GM10847 (cell line): ENCODE measurements around the gene PID1.

Experiments used
- POLR2A ChIP-seq: IDR thresholded peaks from 2 replicates; pipeline ENCODE4 v1.6.1; 2011; ENCODE audit not compliant: insufficient read length; ENCODE audit errors: extremely low read depth

PID1 gene

DNA sequence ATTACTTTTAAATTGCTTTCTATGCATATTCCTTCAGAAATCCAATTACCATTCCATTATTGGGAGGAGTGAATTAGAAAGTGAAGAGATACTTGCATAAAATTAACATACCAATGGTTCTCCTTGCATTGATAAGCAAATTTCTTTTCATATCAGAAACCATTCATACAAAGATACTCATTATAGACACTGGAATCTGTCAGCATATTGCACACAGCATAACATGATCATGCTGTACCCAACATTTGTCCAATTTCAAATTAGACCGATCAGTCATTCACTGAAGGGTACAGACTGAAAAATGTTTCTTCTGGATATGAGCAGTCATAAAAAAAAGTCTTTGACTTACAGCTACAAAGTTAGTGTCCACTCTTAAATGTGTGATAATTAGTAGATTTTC is 175.6 kb downstream of the PID1 start:
- TF ChIP-seq POLR2A, result no peak

DNA sequence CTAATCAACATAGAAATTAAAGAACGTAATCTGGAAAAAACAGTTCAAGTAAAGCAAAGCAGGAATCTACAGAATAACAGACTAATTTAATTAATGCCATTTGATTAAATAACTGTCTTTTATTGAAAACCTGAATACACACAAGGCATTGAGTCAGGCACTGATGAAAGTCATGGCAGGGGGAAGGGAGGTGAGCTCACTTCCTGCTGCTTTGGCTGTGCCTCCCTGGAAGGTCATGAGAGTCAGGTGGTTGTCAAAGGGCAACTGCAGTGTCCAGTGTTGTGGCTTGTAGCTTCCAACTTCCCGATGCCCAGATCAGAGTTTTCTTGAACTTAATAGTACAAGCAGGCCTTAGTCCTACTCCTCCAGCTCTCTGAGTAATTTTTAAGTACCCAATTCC is 180.9 kb downstream of the PID1 start:
- TF ChIP-seq POLR2A, result no peak

DNA sequence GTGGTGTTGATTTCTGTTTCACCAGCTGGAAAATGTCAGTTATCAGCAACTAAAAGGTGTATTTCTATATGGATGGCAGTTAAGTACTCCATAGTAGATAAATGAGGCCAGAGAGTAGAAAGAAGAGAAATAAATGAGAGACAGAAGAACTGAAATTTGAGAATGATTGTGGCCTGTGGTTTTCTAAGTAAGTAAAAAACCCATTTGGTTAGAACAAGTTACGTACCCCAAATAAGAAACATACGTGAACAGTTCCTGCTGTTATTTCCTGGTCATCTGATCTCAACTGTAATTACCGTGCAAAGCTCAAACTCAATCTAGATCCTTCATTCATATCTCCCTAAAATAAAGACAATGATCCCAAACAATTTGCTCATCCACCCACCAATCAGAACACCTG is 181.3 kb downstream of the PID1 start:
- TF ChIP-seq POLR2A, result no peak

DNA sequence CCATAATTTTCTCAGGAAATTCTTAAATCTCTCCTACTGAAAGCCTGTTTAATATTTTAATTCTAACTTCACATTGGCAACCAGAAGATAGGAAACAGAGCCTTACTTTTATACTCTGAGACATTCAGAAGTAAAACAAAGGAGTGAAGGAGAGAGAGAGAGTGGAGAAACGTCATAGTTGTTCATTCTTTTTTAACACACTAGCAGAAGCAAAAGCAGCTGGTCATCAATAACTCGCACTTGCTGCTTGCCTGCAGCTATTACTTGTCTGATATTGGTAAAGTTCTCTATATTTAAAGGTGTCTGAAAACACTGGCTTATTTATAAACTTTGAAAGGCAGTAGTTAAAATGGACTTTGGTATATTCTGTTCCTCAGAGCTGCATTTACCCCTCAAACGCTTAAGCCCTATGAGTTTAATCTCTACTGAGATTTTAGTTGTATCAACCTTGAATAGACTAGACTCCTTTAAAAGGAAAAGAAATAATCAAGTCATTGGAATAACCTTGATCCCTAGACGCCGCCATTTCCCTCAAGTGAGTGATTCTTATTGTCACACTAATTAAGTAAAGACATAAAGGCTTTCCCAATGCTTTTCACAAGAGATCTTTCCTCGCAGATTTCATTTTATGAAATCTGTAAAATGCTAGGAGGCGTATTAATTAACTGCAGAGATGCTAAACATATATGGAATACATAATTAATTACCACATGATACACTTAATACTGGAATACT is 182.0 kb downstream of the PID1 start:
- no peak for TF ChIP-seq POLR2A

DNA sequence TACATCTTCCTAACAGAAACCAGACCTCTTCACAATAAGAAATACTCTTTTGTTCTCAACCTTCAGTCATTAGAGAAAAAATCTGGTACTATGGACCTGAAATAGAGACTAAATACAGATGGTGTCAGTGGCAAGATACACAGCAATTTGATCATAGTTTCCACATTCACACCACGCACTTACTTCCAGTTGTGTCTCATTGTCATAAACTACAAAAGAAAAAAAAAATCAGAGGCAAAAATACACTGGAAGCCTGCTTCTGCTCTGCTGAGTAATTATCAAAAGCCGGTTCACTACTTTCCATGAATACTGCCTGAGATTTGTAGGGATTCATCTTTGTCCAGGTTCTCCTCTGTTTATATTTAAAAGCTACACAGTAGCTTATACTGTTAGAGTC is 182.6 kb downstream of the PID1 start:
- TF ChIP-seq POLR2A, result no peak

DNA sequence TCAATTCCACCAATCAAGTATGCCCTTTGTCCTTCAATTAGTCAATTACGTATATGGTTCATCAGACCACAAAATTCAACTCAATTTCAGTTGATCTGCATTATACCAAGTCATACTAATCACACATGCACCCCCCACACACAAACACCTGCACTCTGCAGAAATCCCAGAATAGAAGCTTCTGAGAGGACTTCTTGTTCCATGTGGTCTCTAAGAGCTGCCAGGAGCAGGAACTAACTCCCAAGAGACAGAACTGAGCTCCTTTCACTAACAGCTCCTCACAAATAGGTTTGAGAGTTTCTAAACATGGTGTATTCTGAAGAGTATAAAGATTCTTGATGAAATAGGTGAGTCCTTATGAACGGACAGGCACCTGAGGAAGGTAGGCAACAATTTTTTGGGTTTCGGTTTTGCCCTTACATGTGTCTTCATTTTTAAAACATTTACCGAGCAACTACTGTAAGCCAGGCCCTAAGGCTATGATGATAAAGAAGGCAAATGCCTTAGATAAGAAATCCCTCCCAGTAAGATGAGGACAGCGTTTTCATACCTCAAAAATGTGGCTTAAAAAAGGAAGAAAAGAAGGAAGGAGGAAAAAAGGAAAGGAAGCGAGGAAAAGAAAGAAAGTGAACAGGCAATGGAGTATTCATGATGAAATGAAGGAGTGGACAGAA is 183.1 kb downstream of the PID1 start:
- TF ChIP-seq POLR2A, result no peak

DNA sequence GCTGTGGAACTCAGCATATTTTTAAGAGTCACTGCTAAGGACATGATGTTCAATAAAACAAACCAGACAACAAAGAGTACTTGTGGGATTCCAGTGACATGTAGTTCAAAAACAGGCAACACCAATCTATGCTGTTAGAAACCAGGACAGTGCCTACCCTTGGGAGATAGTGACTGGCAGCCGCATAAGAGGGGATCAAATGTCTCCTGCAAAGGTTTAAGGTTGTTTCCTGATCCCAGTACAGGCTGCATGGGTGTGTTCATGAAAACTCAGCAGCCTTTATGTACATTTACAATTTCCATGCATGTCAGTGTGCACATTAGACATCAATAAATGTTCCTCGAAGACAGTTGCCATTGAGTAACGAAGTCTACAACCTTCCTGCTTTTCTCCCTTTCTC is 183.8 kb downstream of the PID1 start:
- no peak for TF ChIP-seq POLR2A

DNA sequence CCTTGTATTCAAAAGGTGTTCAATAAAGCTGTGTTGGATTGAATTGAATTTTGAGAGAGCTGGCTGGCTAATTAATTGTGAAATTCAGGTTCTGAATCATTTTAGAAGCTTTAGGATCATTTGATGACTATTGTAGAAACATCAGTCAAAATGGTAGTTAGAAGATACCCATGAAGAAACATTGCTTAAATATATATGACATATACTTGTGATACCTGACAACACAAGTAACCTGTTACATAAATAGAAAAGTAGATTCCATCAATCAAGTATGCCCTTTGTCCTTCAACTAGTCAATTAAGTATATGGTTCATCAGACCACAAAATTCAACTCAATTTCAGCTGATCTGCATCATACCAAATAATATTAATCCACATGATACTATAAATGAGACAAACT is 185.6 kb downstream of the PID1 start:
- TF ChIP-seq POLR2A, result no peak

DNA sequence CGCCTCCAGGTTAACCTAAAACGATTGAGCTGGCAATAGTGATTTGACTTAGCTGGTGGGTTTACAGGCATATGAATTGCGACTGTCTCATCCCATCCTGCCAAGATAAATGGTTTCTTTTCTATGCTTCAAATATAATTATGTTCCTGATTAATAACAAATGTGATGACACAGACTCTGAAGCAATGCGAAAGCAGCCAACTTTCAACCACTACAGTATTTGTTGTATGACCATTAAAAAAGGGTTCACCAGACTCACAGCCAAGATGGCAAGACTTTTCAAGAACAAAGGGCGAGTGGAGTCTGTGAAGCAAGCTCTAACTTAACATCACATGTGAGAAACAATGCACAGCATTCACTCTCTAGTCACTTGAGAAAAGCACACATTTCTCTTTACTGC is 186.6 kb downstream of the PID1 start:
- TF ChIP-seq POLR2A, result no peak

DNA sequence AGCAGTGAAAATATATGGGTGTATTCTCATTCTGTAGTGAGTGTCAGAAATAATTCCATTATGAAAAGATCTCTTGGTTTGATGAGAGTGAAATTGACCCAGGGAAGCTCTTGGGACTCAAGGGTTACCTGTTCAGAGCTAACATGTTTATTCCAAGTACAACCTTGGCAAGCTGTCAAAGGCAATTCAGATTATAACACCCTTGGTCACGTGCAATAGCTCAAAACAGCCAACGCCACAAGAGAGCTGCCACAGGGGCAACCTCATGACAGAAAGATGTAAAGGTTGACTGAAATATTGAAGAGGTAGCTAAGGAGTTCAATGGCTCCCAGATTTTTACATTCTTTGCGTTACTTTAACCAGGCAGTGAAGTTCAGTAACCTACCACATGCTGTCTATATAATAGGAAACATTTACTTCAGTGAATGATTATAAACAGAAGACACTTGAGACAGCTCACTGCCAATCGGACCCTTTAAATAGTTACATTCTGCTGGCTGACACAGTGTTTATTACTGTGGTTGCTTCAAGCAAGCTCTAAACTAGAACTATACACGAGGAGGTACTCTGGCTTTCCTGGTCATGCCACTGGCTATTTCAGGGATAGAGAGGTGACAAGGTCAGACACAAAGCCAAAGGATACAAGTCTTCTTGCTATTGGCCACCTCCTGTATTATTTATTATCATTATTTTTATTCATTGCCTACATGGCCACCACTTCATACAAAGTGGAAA is 187.3 kb downstream of the PID1 start:
- TF ChIP-seq POLR2A, result no peak

DNA sequence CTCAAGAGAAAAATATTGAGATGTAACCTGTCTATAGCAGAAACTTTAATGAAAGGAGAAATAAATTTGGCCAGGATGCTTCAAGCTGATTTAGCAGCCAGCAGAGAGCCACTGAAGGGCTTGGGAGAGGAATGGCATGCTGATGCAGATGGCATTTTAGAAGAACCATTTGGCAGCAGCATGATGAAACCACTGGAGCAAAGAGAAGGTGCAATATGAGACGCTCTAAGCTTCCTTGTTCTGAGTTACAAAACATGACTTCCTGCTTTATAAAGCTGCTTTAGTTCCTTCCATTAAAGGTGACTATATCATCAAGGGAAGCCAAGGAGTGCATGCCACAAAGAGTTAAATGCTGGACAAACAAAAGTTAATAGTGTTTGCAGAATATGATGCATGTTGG is 189.7 kb downstream of the PID1 start:
- TF ChIP-seq POLR2A, result no peak

DNA sequence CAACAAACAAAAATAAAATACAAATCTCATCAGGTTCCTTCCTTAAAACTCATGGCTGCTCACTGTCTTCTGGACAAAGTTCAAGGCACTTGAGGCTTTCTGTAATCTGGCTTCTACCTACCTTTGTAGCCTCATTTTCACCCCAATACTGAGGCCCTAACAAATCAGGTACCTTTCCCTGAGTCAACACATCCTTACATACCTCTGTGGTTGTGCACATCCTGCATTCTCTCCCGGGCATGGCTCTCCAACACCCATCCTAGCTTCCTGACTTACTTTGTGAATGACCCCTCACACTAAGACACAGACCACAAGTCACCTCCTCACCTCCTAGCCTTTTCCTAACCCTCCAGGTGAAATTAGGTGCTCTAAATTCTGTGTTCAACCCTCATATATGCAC is 190.9 kb downstream of the PID1 start:
- no peak for TF ChIP-seq POLR2A

DNA sequence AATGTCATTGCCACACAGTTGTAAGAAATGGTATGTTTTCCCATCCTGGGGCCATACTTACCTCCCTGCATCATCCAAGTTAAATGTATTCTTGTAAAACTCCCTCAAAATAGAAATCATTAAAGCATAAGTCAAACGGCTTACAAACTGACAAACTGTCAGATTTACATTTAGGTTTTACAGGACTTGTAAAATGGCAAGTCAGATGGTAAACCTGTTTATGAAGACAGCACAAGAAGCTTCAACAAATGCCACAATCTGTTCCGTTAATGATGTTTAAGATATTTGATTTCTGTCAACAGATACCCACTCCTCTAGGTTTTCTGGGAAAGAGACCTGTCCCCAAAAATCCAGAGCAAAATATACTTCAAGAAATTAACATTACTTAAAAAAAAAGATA is 197.2 kb downstream of the PID1 start:
- no peak for TF ChIP-seq POLR2A

DNA sequence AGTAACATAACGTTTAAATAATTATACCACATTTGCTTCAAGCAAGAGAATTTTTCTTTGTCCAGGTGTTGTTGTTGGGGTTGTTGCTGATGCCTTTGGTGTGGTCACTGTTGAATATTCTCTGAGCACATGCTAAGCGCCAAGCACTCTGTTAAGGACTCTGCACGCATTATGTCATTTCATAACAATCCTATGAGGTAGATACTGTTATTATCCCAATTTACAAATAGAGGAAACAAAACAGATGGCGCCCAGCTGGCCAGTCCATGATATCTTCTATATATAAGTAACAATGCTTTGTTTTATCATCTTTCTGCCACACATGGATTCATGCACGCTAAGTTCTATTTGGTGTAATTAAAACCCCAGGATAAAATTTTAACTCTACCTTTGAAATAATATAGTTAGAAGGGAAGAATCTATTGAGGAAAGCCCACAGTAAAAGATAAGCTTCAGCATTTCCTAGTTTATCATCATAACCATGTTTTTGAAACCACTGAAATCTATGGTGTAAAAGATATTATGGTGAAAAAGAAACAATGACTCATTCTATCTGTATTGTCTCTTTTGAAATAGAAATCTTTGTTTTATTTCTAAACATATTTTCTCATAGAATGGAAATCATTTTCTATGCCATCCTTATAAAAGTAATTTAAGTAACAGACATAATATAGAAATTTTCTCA is 199.7 kb downstream of the PID1 start:
- no peak for TF ChIP-seq POLR2A

DNA sequence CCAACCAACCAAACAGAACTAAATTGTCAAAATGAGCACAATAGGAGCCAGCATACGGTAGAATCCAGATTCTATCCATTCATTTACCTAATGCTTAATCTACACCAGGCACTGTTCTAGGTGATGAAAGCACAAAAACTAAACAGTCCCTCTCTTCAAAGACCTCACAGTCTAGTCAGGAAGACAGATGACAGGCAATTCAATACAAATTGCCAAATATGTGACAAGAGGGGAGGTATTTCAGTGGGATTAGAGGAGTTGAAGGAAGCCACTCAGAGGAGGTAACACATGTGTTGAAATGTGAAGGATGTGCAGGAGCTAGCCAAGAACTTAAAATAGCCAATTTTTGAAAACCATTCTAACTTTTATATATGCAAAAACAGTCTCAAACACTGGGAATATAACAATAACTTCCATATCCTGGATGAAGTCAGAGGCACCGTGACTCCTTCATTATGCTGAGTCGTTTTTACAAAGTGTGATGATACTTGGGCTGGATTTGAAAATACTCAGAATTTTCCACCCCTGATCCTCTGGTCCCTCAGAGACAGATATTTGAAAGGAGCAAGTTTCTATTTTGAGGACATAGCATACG is 204.9 kb downstream of the PID1 start:
- no peak for TF ChIP-seq POLR2A

DNA sequence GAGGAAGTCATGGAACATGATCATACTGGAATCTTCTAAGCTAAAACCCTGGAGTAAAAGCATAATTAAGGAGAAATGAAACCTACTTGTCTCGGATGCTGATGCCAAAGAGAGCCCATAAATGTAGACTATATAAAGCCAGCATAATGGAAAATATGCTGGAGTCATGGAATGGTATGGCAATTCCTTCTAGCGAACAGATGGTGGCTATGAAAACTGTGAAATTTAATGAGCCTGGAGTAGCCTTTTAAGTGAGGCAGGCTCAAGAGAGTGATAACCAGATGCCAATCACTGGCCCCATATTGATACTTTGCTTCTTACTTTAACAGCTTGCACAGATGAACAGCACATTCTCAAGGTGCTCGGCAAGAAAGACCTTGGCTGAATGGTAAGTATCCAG is 206.3 kb downstream of the PID1 start:
- TF ChIP-seq POLR2A, result no peak

DNA sequence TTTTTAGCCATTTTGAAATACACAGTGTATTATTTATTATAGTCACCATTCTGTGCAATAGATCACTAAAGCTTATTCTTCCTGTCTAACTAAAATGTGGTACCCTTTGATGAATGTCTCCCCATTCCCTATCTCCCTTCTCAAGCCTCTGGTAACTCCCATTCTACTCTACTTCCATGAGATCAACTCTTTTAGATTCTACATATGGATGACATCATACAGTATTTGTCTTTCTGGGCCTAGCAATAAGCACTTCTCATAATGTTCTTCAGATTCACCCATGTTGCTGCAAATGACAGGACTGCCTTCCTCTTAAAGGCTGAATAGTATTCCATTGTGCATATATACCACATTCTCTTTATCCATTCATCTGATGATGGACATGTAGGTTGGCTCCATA is 210.9 kb downstream of the PID1 start:
- TF ChIP-seq POLR2A, result no peak
